COR-L47 (cell line): Measurements from ENCODE around the gene TSSC4.
A peak's percentile ranks its signal among the peaks of the same experiment; 100 is the strongest.
"Not testable (repeated sequence)": the region's sequence is repeated elsewhere in the genome, so short reads cannot be mapped to it uniquely, and the experiment has no call there.

Source experiments
- DNase-seq: peaks from one replicate; lab custom pipeline; 2025; lab: John Stamatoyannopoulos, UW

Gene TSSC4

DNA sequence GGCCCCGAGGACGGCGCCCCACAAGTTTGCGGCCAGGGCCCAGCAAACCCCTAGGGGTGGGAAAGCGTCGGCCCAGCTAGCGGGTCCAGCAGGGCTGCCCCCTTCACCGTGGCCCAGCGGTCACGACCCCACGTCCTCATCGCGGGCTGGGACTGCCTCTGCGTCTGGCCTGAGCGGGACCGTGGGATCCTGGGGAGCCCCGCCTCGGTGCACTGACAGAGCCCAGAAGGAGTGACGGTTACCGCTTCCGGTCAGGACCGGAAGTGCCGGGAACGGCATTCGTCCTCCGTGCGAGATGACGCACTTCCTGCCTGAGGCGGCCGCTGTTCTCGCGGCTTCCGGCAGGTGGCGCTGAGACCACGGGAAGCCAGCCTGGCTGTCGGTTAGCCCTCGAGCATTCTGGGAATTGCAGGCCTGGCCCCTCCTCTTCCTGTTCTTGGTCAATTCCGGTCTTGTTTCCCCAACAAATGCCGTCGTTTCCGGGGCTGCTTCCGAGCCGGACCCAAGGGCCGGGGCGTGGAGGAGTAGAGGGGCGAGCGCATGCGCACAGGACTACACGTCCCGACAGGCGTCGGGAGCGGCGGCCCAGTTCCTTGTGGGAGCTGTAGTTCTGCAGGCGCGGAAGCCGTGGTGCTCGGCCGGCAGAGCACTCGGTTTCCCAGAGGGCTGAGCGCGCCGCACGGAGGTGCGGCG lies at the start of gene TSSC4:
Gene TSSC4, plus strand, starts transcription at position 682 of the 693 bp plus-strand sequence. CDS start 1,884 bp downstream, outside the sequence.
- DNase-seq = peak; percentile 100

DNA sequence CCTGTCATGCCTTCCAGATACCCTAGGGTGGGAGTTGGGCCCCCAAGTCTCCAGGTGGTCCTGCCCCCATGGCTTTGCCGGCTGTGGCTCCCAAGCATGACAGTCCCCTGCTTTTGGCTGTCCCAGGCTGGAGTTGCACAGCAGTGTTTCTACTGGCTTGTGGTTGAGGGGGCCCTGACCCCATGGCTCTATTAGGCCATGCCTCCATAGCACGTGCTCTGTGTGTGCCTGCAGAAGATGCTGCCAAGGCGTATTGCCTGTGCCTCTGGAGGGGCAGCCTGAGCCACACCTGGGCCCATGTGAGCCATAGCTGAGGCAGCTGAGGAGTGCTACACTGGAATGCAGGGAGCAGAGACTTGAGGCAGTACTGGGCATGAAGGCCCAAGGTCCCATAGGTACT lies 48.8 kb upstream of the TSSC4 start:
- no peak for DNase-seq

GRCh38 chr11:2352420-2352819 lies 48.1 kb upstream of the TSSC4 start:
- DNase-seq = no peak

- no peak for DNase-seq
Measured at GRCh38 chr11:2355000-2355644, 45.4 kb upstream of the TSSC4 start.

DNA sequence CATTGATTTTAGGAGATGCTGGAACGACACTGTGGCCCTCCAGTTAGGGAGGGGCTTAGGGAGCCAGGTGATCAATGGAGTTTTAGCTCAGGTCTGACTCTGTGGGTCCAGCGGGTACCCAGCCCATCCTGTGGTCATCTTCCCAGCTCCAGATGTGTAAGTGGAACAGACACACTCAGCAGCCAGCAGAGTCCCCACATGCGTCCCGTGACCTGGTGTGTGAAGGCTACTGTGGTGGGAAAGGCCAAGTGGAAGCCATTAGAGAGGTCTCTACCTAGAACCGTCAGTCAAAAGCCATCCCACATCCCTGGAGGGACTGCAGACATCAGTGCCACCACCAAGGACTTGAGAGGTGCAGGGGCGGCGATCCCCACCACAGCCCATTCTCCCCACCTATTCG lies 43.3 kb upstream of the TSSC4 start:
- DNase-seq = no peak

- not testable (repeated sequence) for DNase-seq
Measured at GRCh38 chr11:2357651-2358050, 42.9 kb upstream of the TSSC4 start.

GRCh38 chr11:2358754-2359442 lies 41.7 kb upstream of the TSSC4 start:
- no peak for DNase-seq

DNA sequence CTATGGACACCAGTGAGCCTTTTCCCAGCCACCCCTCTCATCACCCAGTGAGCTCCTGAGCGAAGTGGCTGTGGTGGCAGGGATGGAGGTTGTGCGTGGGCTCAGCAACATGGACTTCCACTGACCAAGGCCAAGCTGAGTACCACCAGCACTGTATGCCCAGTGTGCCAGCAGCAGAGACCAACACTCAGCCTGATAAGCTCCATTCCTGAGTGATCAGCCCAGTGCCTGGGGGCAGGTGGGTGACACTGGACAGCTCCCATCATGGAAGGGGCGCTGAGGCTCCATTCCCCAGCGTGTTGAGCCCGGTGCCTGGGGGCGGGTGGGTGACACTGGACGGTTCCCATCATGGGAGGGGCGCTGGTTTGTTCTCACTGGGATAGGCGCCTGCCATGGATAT lies 41.0 kb upstream of the TSSC4 start:
- DNase-seq = no peak

- DNase-seq = no peak
Measured at GRCh38 chr11:2360081-2360642, 40.4 kb upstream of the TSSC4 start.

- no peak for DNase-seq
Measured at GRCh38 chr11:2361565-2361964, 39.0 kb upstream of the TSSC4 start.

- DNase-seq = no peak
Measured at GRCh38 chr11:2362414-2362813, 38.1 kb upstream of the TSSC4 start.

GRCh38 chr11:2363130-2363529 lies 37.4 kb upstream of the TSSC4 start:
- DNase-seq = no peak

DNA sequence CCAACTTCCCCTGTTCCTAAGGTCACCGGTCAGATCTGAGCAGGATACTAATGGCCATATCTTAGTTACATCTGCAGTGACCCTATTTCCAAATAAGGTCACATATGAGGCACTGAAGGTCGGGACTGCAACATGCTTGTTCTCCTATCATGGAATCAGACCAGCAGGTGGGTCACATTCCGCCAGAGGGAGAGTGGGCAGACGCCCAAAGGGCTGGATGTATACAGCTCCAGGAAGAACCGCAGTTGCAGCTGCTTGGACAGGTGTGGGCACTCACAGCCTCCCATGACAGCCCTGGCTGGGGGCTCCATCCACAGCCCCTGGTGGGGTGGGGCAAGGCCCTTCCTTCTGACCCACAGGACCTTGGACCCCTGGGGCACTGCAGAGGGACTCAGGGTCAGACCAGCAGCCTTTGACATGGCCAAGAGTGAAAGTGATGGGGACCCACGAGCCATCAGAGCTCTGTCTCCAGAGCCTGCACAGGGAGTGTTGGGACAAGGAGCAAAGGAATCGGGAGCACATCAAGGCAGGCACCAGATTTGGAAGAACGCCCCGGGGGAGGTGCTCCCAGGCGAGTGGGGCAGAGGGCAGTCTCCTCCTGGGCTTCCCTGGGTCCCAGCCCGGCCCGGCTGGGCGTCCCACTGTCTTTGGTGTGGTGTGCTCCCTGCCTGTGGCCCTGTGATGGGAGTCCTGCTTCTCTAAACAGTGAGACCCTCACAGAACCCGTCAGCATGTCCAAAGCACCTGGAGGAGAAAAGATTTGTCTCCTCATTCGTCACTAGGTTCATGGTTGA lies 36.8 kb upstream of the TSSC4 start:
- DNase-seq = no peak

GRCh38 chr11:2364386-2364785 lies 36.2 kb upstream of the TSSC4 start:
- DNase-seq = not testable (repeated sequence)

DNA sequence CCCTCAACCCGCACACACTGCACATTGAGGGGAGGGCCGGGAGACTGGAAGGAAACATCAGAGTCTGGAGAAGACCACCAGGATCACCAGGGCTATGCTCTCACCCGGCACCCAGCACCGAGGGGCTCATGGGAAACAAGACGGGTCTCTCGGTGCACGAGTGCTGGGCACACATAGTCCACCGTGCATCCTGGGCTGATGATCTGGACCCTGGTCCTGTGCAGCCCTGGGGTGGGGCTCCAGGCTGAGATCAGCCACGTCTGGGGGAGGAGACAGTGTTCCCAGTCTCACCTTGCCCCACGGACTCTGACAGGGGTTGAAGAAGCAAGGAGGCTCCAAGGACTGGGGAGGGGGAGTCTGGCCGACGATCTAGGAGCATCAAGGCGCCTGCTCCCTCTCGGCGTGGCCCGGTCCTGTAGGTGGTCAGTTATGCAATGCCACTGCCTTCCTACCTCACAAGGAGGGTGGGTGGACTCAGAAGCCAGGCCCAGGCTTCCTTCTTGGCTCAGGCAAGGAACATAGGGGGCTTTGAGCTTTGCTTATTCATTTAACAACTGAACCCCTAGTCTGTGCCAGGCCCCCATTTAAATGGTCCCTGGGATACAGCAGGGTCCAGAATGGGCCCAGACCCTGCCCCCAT lies 34.9 kb upstream of the TSSC4 start:
- DNase-seq = no peak

GRCh38 chr11:2366276-2366675 lies 34.3 kb upstream of the TSSC4 start:
- no peak for DNase-seq

- no peak for DNase-seq
Measured at GRCh38 chr11:2366733-2367132, 33.8 kb upstream of the TSSC4 start.

GRCh38 chr11:2367266-2368160 lies 33.0 kb upstream of the TSSC4 start:
- no peak for DNase-seq

- DNase-seq = no peak
Measured at GRCh38 chr11:2368178-2368850, 32.2 kb upstream of the TSSC4 start.

GRCh38 chr11:2368851-2369180 lies 31.7 kb upstream of the TSSC4 start:
- DNase-seq = no peak
